ENCODE data around the gene FST.

FST gene

DNA sequence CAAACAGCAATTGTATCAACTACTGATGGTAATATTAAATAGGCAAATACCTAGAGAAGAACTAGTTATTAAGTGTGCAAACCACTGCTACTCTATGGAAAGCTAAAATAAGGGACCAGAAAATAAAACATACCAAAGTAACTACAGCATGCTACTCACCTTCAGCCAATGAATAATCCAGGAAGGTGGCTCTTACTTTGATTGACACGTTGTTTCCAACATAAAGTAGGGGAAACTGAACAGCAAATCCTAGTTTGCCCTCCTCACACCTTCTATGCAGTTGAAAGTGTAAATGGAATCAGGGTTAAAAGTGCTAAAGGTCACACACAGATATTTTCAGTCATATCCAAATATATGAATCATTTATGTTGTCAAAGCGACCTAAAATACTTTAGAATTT, 5.1 kb upstream of the FST start:
- DNase-seq: no peak

DNA sequence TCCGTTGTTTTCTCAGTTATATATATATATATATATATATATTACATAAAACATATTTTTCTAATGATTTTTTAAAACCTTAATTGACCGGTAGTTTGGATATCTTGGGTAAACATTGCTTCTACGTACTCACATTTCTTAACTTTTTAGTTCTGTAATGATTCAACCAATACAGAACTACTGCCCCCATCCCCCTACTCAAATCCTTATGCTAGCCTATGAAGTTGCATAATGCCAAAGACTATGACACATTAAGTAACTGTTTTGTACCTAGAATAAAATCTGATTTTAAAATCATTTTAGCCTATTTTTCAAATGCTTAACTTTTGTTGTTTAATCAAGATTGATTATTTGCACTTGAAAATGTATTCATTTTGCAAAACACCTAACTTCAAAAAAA, 4.4 kb upstream of the FST start:
- no peak for DNase-seq

DNA sequence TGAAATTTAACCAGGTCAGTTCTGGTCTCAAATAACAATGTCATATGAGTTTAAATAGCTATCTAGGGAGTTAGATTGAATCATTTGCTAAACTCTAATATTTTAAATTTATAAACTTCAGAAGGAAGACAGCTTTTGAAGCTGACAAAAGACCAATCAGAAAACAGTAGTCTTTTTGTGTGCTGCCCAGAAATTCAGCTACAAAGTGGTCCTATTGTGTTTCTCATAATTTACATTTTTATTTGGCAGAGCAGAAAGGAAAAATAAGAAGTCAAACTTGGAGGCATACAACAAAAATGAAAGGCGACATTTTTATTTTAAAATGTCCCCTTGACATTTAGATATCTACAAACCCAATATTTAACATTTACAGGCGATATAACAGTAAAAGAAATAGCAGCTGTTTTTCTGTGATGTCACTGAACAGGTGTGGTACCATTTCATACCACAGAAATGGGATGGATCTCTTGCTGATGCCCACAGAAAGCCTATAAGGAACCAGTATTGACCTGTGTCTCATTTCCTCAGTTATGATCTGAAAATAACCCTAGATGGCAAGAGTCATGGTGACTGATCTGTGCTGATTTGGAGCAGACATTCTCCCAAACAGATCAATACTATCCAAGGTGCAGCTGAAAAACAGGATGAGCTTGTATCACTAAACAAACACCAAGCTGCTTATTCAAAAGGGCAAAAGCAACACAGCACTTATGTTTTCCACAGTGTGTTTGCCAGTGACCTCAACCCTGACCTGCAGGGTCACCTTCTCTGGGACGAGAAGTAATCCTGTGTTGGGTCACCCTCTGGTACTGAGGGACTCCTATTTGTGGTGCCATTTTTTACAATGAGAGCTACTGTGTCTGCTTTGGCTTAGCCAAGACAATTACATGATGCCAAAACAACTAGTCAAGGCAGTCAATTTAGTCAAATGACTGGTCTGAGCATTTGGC, 3.6 kb upstream of the FST start:
- DNase-seq: no peak

DNA sequence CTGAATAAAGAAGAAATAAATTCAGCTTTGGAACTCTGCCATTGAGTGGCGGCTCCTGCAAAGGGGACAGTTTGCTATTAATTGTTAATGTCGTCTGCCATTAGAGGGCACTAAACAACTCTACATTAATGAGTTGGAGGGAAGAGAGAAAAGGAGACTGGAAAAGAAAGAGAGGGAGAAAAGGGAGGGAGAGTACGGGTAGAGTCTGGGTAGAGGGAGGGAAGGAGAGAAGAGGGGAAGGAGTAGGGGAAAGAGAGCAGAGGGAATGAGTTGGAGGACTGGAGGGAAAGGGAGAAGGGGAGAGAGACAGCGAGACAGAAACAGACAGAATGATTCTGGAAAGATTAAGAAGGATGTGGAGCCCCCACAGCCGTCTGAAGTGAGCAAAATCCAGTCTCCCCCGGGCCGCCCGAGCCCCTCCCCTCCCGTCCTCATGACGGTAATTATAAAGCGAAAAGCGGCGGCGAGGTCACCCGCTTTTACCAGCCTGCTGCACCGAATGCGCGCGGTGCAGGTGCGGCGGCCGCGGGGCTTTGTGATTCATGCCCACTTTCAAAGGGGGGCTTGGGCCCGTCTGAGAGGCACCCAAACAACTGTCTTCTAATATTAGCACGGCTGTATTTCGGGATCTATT, 1.9 kb upstream of the FST start:
- peak; percentile 76 for DNase-seq

DNA sequence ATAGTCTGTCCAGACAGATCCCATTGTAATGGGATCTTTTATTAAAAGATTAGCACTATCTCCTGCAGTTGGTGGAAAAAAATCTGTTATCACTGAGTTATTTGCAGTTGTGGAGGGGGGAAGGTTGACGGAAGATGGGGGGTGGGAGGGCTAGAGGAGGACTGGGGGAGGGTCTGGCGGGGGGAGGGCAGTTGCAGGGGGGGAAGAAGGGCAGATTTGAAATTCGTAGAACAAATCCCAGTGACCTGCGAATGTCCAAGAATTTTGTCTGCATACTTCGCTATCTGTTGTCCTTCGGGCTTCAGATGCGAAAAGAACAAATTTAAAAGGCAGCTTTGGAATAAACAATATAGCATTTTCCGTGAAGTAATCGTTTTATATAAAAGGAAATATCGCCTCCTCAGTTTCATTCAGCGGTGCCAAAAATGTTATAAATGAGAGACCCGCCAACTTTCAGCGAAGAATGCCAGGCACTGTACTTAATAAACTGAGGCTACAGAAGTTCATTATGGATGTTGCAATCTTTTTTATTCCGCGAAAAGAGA, 1.3 kb upstream of the FST start:
- no peak for DNase-seq

DNA sequence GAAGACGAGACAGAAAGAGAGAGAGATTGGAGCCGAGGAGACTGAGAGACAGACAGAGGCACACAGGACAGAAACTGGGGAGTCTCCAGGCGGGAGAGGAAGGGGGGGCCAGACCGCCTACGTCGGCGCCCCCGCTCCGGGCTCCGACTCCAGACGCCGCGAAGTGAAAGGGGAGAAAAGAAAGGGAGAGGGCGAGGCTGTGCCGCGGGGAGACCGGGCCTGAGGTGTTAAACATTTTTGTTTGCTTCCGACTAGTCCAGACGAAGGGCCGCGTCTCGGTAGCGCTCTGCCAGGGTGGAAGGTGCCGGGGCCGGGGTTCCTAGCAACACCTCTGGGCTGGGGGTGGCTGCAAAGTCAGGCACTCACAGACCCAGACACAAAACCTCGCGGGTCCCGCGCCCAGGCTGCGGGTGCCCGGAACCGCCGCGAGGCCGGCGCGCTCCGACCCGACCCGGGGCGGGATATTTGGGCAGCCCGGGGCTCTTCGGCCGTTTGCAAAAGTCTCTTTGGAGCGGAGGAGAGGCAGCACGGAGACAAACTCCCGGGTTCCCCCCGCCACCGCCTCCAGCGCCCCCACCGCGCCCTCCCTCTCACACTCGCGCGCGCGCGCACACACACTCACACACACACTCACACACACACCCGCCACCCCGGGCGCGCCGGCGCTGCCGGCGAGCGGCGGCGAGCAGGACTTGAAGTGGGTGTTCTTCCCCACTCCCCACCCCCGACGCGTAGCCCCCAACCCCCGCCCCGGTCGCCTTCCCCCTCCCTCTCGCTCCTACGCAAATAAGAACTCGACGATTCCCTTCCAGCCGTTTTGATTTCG, 626 bp upstream of the FST start:
- DNase-seq: peak; percentile 69

DNA sequence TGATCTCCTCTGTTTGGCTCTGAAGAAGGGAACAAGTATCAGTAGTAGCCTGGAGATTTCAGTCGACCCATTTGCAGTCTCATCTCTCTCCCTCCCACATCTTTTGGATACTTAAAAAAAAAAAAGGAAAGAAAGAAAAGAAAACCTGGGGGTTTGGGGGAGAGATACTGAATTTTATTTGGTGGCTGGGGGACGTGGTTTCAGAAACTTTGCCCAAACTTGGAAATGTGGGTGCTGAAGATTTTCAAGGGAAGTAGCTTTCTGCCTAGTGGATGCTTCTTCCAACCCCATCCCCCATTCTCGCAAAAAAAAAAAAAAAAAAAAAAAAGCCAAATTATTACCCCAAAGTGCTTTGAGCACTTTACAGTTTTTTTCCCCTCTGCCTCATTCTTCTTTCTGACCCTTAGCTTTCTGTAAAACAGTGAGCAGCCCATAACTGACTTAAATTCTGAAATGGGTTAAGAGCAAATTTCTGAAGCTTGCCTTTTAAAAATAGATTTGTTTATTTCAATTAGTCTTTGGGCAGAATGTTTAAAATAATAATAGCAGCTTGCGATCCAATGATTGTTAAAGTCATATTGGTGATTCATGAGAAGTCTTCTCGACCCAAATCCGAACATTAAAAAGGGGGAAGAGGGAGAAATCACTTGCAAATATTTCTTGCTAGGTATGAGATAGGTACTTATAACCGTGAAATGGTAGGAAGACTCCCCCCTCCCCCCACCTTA, 894 bp downstream of the FST start:
- peak; percentile 36 for DNase-seq

DNA sequence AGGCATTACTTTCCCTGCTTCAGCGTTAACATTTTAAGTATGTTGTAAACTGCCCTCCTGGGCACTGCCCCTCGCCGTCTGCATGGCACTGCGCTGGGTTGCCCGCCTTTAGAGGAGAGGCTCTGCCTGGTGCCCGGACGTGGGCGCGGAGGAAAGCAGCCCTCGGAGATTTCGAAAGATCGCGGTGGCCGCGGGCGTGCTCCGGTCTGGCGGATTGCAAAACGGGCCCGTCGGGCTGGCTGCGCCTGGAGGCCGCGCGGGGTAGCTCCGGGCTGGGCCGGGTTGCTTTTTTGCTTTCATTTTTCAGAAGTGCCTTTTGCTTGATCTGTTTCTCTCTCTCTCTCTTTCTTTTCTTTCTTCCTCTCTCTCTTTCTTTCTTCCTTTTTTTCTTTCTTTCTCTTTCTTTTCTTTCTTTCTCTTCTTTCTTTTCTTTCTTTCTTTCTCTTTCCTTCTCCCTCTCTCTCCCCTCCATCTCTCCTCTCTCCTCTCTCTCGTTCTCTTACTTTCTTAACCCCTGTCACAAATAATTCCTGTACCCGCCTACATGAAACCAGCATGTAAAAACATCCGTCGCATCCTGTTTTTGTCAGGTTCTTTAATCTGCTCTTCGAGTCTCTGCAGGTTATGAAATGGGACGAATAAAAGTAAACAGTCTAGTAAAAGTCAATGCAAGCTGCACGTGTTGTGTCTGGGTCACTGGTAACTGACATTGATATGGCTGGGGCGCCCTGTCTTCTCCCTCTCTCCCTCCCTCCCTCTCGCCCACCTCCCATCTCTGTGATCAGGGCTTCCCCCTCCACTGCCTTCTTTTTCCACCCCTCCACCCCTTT, 1.7 kb downstream of the FST start:
- peak; percentile 79 for DNase-seq

DNA sequence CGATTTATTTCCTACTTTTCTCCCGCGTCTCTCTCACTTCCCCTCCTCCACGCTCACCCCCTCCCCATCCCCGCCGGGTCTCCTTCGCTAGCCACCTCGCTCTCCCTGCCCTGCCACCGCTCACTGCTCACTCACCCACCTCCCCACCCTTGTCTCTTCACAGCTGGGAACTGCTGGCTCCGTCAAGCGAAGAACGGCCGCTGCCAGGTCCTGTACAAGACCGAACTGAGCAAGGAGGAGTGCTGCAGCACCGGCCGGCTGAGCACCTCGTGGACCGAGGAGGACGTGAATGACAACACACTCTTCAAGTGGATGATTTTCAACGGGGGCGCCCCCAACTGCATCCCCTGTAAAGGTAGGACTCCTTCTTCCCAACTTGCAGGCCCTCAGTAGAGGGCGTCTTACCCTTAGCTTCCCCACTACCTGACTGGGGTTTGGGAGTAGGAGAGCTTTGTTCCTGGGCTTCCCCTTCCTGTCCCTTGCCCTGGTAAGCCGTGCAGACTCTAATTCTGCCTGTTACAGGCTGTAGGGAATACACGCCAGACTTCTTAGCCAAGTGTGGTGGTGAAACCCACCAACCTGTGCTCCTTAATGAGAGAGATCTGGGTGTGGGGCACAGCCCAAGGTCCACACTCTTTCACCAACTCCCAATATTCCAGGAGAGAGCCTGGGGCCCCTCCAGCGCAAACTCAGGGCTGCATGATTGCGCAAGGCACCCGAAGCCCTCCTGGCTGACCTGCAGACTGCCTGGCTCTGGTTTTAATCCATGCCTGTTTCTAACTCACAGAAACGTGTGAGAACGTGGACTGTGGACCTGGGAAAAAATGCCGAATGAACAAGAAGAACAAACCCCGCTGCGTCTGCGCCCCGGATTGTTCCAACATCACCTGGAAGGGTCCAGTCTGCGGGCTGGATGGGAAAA, 2.5 kb downstream of the FST start:
- DNase-seq: peak; percentile 35

DNA sequence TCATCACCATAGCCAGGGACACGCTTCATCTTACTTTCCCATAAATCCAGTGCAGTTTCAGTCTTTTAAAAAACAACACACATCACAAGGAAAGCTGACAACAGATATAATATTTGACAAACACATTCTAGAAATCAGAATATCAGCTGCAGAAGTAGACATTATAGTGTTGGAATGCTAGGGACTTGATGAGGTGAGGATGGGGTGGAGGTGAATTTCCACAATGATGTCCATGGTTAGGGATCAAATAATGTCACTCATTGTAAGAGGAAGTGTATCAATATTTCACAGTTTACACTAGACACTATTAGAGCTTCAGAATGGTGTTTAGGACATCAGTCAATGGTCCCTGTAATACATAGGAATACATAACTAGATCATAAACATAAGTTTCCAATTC, 7.0 kb downstream of the FST start:
- DNase-seq: no peak

DNA sequence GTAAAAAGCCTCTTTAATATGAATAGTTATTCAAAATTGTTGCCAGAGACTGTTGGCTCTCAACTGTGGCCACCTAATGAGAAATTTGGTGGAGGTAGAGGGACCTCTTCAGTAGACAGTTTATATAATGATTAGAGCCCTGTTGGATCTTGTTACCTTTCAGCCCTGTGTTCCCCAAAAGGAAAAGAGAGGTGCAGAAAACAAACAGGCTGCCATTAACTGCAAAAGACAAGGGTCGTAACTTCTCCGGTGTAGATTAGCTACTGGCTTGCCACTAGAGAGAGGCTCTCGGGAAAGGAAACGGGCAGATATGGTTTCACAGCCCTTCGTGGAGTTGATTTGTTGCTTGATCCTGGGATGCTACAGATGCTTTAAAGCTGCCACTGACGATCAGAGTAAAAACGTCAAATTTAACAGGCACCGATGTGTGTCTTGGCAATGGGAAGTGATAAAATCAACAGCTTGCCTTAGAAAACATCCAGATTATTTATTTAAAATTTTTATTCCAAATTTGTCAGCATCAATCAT, 7.8 kb downstream of the FST start:
- no peak for DNase-seq

DNA sequence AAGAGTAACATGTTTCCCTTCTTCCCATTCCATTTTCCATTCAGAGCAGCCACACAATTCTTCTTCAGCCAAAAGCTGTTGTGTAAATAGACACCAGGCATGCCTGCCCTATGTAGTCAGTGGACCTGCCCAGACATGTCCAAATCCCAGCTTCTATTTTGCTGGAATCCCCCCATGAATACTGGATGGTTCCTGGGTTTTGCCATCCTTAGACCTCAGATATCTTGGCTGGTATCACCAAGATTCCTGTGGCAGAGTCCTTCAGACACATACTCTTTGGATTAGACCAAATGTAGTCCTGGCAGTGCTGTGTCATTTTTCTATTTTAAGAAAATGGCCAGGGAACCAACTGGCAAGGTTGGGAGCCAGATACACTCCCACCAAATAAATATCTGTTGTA, 10.3 kb downstream of the FST start:
- peak; percentile 71 for DNase-seq

DNA sequence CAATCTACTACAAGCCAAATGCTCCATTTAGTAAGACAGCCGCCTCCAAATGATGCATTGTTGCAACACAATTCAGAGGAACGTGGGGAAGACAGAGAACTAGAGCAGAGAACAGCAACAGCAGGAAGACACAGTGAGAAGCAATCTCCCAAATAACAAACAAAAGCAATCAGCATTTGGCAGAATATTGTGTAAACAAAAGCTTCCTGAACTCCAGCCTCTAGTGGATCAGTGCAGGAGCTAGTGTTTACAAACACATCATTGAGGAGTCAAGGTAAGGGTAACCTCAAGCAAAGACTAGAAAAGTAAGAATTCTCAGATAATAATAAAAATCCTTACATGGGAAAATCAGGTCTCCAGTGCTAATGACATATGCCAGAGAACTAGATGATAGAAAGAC, 20.6 kb downstream of the FST start:
- no peak for DNase-seq

DNA sequence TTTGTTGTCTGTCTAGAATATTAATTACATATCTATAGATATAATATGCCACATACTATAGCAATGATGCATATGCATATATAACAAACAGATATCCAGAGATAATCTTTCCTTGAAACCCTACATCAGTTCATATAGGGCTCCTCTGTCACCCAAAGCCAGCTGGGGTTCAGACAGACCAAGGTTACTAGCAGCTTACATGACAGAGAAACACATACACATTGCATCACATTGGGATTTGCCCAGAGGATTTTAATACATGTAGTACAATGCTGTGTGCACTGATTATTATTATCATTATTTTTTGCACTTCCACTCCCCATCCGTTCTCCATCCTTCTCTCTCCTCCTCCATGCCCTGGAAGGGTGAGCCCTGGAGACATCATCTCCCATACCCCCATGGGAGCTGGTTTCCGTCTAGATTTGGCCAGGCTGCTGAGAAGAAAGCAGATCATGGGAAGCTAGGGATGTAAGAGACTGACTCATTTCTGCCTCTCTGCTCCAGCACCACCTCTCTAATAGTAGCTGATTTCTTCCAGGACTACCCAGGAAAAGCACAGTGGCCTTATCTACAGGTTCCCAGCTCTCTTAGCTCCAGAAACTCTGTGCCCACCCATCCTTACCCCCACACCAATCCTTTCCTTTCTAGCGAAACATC, 23.3 kb downstream of the FST start:
- DNase-seq: no peak

DNA sequence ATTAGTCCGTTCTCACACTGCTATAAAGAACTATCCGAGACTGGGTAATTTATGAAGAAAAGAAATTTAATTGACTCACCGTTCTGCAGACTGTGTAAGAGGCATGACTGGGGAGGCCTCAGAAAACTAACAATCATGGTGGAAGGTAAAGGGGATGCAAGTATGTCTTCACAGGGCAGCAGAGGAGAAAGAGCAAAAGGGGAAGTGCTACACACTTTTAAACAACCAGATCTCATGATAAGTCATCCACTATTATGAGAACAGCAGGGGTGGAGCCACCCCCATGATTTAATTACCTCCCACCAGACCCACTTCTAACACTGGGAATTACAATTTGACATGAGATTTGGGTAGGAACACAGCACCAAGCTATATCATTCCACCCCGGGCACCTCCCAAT, 26.6 kb downstream of the FST start:
- DNase-seq: no peak

DNA sequence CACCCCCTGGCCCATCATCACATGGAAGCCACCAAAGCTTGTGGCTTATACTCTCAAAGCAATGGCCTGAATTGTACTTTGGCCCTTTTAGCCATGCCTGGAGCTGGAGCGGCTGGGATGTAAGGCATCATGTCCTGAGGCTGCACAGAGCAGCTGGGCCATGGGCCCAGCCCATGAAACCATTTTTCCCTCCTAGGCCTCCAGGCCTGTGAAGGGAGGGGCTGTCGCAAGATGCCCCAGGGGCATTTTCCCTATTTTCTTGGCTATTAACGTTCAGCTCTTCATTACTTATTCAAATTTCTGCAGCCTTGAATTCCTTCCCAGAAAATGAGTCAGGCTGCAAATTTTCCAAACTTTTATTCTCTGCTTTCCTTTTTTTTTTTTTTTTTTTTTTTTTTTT, 27.7 kb downstream of the FST start:
- DNase-seq: peak; percentile 18

DNA sequence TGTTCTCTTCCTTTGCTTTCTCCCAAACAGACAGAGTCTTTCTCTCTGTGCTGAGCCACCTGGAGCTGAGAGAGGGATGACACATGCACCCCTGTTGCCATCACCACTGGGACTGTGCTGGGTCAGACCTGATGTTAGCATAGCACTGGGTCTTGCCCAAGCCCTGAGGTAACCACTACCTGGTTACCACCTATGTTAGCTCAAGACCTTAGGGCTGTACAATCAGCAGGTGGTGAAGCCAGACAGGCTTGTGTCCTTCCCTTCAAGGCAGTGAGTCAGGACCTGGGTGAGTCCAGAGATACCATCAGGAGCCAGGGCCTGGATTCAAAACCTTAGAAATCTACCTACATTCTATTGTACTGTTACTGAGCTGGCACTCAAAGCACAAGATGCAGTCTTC, 32.1 kb downstream of the FST start:
- no peak for DNase-seq

DNA sequence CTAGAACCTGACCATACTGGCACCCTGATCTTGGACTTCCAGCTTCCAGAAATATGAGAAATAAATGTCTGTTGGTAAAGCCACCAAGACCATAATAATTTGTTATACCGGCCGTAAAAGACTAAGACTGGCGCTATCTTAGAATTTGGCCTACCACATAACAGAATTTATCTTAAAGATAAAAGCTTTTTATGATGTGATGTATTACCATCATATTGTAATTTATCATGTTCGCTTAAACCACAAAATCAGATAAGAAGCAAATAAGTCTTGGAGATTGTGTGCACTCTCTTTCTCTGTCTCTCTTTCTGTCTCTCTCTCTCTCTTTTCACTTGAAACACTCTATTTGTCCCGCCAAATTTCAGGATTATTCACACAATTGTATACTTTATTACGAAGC, 35.6 kb downstream of the FST start:
- DNase-seq: no peak

DNA sequence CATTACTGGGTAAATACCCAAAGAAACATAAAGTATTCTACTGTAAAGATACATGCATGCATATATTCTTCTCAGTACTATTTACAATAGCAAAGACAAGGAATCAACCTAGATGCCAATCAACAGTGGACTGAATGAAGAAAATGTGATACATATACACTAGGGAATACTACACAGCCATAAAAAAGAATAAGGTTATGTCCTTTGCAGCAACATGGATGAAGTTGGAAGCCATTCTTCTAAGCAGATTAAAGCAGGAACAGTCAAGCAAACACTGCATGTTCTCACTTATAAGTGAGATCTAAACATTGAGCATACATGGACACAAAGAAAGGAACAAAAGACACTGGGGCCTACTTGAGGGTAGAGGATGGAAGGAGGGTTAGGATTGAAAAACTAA, 40.4 kb downstream of the FST start:
- no peak for DNase-seq
